ENCODE data around the gene GALNTL6.
"Not testable (repeated sequence)": the region's sequence is repeated elsewhere in the genome, so short reads cannot be mapped to it uniquely, and the experiment has no call there.

GALNTL6 gene

DNA sequence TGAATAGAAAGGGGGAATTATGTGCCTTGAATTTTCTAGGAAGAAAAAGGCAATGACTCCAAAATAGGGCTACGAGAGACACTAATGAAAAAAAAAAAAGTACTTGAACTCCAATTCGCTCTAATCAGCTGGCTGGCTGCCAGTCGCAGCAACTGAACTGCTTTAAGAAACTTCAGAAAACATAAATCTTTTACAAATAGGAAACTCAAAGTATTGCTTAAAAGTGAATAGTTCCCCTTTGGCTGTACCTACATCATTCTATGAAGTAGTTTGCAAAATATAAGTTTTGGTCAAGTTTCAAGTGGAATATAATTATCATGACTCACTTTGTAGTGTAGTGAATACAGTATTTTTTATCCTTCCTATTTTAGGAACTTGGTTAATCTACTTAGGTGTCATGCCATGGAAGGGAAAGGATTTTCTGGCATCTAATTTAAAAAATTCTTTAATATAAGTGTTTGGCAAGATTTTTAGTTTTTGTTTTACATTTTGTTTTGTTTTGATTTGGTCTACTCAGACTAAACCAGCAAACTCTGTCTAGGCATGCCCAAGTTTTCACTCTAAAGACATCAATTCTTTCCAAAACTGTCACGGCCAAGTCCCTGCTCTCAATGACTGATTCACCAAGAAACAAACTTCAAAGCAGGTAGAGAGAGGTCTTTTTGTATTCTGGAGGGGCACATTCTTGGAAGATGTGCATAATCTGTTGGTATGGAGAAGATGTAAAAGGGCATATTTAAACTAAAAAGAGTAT, 973.0 kb downstream of the GALNTL6 start:
- DNase-seq (ENCODE audit: low read depth in 2 of 2, low spot score in 1 of 2), result no peak

GRCh38 chr4:172787111-172787510, 973.9 kb downstream of the GALNTL6 start:
- no peak for DNase-seq (ENCODE audit: low read depth in 2 of 2, low spot score in 1 of 2)

GRCh38 chr4:172791841-172792240, 978.6 kb downstream of the GALNTL6 start:
- no peak for DNase-seq (ENCODE audit: low read depth in 2 of 2, low spot score in 1 of 2)

- no peak for DNase-seq (ENCODE audit: low read depth in 2 of 2, low spot score in 1 of 2)
Observed at GRCh38 chr4:172793565-172794306, 980.5 kb downstream of the GALNTL6 start.

DNA sequence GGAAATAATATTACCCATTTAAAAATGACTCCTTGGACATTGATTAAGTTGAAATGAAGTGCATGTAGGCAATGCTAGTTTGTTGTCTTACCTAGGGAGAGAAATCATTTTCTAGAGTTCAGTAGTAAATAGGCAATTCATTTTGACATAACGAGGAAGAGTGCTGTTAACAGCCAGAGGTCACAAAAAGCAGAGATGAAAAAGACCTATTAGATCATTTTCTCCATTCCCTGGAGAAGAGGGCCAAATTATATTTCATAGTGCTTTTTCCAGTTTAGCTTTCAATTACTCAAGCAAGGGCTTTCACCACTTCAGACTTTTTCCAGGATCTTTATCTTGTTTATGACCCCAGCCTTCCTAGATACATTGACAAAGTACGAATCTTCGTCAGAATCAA, 981.1 kb downstream of the GALNTL6 start:
- DNase-seq (ENCODE audit: low read depth in 2 of 2, low spot score in 1 of 2), result no peak

DNA sequence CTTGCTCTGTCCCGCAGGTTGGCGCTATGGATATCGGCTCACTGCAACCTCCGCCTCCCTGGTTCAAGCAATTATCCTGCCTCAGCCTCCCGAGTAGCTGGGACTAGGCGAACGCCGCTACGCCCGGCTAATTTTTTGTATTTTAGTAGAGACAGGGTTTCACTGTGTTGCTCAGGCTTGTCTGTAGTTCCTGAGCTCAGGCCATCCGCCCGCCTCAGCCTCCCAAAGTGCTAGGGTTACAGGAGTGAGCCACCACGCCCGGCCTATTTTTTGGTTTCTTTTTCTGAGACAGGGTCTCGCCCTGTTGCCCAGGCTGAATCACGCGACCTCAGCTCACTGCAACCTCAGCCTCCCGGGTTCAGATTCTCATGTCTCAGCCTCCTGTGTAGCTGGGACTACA, 984.1 kb downstream of the GALNTL6 start:
- not testable (repeated sequence) for DNase-seq (ENCODE audit: low read depth in 2 of 2, low spot score in 1 of 2)

DNA sequence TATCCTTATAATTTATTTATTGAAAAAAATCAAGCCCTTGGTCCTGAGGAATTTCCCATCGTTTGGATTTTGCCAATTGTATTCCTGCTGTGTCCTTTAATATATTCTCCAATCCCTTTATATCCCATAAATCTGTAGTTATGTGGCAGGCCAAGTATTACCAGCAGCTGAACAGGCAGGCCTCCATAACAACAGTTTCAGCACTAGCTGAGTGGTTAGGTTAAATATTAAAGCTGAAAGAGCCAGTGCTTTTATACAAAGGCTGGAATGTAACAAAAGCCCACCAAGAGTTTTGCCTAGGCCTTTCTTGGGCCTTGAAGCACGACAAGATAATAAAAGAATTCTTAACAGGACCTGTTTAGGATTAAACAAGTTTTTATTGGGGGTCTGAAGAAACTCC, 988.8 kb downstream of the GALNTL6 start:
- DNase-seq (ENCODE audit: low read depth in 2 of 2, low spot score in 1 of 2), result no peak

GRCh38 chr4:172806841-172807240, 993.6 kb downstream of the GALNTL6 start:
- no peak for DNase-seq (ENCODE audit: low read depth in 2 of 2, low spot score in 1 of 2)

DNA sequence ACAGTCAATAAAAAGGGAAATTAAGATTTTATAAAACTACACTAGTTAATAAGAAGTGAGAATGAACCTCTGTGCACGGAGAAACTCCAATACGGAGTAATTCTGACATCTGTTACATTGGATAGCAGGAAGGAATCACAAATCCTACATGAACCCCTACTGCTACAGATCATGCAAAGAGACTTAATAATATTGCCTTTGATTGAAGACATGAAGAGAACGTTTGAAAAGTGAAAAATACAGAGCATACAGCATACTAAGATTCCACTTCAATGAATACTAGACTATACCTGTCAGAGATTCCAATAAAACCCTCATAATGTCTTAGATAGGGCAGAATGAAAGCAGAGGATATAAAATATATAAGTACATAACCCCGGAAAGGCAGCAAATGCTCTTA, 995.0 kb downstream of the GALNTL6 start:
- DNase-seq (ENCODE audit: low read depth in 2 of 2, low spot score in 1 of 2), result no peak

DNA sequence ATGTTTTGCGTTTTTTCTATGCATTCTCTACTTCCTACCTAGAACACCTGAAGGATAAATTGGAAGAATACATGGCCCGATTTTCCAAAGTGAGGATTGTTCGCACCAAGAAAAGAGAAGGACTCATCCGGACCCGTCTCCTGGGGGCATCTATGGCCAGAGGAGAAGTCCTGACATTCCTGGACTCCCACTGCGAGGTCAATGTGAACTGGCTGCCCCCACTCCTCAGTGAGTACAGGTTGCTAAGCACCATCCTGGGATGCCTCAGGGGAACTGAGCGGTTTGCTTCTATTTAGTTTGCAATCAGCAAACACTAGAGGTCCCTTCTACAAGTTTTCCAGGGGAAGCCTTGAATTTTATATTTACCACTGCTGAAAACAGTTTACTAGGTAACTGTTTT, 996.1 kb downstream of the GALNTL6 start:
- DNase-seq (ENCODE audit: low read depth in 2 of 2, low spot score in 1 of 2), result no peak

GRCh38 chr4:172813359-172813923, 1000.2 kb downstream of the GALNTL6 start:
- no peak for DNase-seq (ENCODE audit: low read depth in 2 of 2, low spot score in 1 of 2)

- no peak for DNase-seq (ENCODE audit: low read depth in 2 of 2, low spot score in 1 of 2)
Observed at GRCh38 chr4:172815499-172816164, 1002.4 kb downstream of the GALNTL6 start.

- no peak for DNase-seq (ENCODE audit: low read depth in 2 of 2, low spot score in 1 of 2)
Observed at GRCh38 chr4:172818901-172819300, 1005.7 kb downstream of the GALNTL6 start.

- DNase-seq (ENCODE audit: low read depth in 2 of 2, low spot score in 1 of 2), result no peak
Observed at GRCh38 chr4:172819353-172819752, 1006.1 kb downstream of the GALNTL6 start.

DNA sequence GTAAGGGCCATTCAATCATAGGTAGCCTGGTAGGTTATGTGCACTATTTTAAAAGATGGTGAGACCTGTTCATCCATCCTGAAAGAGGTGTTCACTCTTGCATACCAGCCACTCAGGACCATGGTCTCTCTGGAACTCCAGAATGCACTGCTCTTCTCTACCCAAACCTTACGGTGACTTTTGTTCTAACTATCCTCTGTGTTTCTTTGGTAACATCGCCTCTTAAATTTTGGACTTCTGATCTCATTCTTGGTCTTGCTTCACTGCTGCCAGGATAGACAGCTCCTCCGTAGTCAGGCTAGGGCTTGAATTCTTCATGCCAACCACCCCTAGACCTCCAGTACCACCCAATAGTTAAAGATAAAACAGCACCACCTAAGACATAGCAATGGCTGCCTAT, 1009.1 kb downstream of the GALNTL6 start:
- DNase-seq (ENCODE audit: low read depth in 2 of 2, low spot score in 1 of 2), result no peak

DNA sequence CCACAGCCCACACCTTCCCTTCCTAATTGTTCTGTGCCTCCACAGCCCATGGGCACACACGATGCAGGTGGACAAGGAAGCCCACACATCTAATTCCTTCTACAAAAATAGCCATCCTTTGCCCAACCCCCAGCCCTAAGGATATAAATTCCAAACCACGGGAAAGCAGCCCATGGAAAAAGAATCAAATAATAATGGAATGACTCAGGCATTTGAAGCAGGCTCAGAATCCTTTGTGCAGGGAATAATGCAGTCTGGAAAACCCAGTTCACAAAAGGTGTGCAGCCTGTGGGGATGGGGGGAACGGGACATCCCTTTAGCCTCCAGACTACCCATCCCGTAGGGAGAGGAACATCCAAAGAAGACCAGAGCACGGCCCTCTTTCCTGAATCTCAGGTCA, 1013.1 kb downstream of the GALNTL6 start:
- DNase-seq (ENCODE audit: low read depth in 2 of 2, low spot score in 1 of 2), result no peak

DNA sequence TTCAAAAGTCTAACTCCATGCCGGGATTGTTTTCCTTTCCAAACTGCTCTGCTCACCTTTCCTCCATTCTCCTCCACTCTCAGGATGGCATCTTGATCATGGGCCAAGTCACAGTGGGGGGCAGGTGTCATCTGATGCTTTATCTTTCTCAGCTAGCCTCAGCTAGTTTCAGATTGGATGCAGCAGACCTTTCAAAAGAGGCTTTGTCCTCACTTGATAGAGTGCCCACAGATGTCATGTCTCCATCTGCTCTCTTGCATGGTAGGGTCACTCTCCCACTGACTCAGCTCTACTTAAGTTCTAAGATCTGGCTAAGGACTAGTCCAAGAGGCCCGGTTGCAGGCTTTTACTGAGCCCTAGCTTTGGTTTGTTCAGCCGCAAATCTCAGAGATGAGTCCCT, 1013.7 kb downstream of the GALNTL6 start:
- no peak for DNase-seq (ENCODE audit: low read depth in 2 of 2, low spot score in 1 of 2)

GRCh38 chr4:172830295-172830764, 1017.1 kb downstream of the GALNTL6 start:
- no peak for DNase-seq (ENCODE audit: low read depth in 2 of 2, low spot score in 1 of 2)

GRCh38 chr4:172836661-172837060, 1023.5 kb downstream of the GALNTL6 start:
- no peak for DNase-seq (ENCODE audit: low read depth in 2 of 2, low spot score in 1 of 2)

DNA sequence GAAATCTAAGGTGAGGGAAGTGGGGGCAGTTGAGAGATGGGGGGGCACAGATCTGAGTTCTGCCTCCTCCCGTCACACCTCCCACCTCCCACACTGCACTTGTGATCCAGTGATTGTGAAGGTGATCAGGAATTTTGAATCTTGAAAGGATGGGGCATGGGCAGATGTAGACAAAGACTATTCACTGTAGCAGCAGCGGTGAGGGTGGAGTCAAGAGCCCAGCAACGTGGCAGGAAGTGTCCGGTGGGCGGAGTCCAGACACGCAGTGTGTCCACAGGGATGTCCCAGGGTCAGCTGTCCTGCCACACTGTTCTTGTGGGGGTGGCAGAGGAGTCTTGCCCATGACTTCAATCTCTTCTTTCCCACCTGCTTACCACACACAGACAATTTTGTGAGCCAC, 1024.9 kb downstream of the GALNTL6 start:
- DNase-seq (ENCODE audit: low read depth in 2 of 2, low spot score in 1 of 2), result no peak

GRCh38 chr4:172838943-172839342, 1025.7 kb downstream of the GALNTL6 start:
- DNase-seq (ENCODE audit: low read depth in 2 of 2, low spot score in 1 of 2), result no peak

DNA sequence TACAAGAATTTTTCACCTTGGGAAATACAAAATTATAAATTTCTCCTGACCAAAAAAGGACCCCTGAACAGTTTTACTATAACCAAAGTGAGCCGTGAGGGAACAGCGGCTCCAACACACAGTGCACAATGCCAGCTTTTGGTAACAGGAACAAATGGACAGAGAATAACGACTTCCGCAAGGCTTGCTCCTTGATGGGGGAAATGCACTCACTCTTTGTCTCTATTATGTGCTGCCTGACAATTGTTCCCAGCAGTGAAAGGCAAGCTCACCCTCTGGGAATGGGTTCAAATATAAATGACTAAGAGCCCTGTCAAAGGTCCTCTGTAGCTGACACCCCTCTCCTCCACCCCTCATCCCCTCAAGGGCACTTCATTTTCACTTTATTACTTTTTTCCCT, 1029.6 kb downstream of the GALNTL6 start:
- DNase-seq (ENCODE audit: low read depth in 2 of 2, low spot score in 1 of 2), result no peak
